ENCODE measurements around the gene FOXL2NB.

FOXL2NB gene

GRCh38 chr3:138945709-138946662 is 1.0 kb upstream of the FOXL2NB start:
- peak; percentile 50 to 54 for DNase-seq

- DNase-seq, result peak; percentile 26
These were observed 591 bp downstream of the FOXL2NB start for GRCh38 chr3:138947495-138948121.

GRCh38 chr3:138948371-138949001 is 1.5 kb downstream of the FOXL2NB start:
- DNase-seq, result no peak

GRCh38 chr3:138949002-138949418 is 2.0 kb downstream of the FOXL2NB start:
- no peak for DNase-seq

GRCh38 chr3:138949445-138950005 is 2.5 kb downstream of the FOXL2NB start:
- DNase-seq, result peak in 1 of 2 experiments; percentile 25

- peak; percentile 37 to 59 for DNase-seq
These were observed 3.1 kb downstream of the FOXL2NB start for GRCh38 chr3:138950006-138950644.

- DNase-seq, result no peak
These were observed 3.7 kb downstream of the FOXL2NB start for GRCh38 chr3:138950701-138951100.

- no peak for DNase-seq
These were observed 13.4 kb downstream of the FOXL2NB start for GRCh38 chr3:138960417-138960852.

- no peak for DNase-seq
These were observed 16.0 kb downstream of the FOXL2NB start for GRCh38 chr3:138962854-138963560.

- no peak for DNase-seq
These were observed 17.2 kb downstream of the FOXL2NB start for GRCh38 chr3:138964264-138964663.

- DNase-seq, result no peak
These were observed 17.9 kb downstream of the FOXL2NB start for GRCh38 chr3:138964923-138965322.

- DNase-seq, result no peak
These were observed 24.8 kb downstream of the FOXL2NB start for GRCh38 chr3:138971766-138972320.

- no peak for DNase-seq
These were observed 25.9 kb downstream of the FOXL2NB start for GRCh38 chr3:138972941-138973340.

- DNase-seq, result no peak
These were observed 27.4 kb downstream of the FOXL2NB start for GRCh38 chr3:138974462-138974861.

GRCh38 chr3:138975351-138975750 is 28.3 kb downstream of the FOXL2NB start:
- DNase-seq, result no peak

- no peak for DNase-seq
These were observed 29.0 kb downstream of the FOXL2NB start for GRCh38 chr3:138976047-138976446.

GRCh38 chr3:138984816-138985215 is 37.8 kb downstream of the FOXL2NB start:
- DNase-seq, result no peak

- no peak for DNase-seq
These were observed 38.9 kb downstream of the FOXL2NB start for GRCh38 chr3:138985932-138986331.

- DNase-seq, result no peak
These were observed 40.2 kb downstream of the FOXL2NB start for GRCh38 chr3:138987181-138987580.

GRCh38 chr3:138995706-138996105 is 48.7 kb downstream of the FOXL2NB start:
- DNase-seq, result no peak
